ENCODE data around the gene NNT.
A peak's percentile ranks its signal among the peaks of the same experiment; 100 is the strongest.
"Not testable (repeated sequence)": the region's sequence is repeated elsewhere in the genome, so short reads cannot be mapped to it uniquely, and the experiment has no call there.

The NNT gene

GRCh38 chr5:43702293-43702692 is 99.3 kb downstream of the NNT start:
- DNase-seq (ENCODE audit: low spot score): no peak
- no peak for FAIRE-seq

DNA sequence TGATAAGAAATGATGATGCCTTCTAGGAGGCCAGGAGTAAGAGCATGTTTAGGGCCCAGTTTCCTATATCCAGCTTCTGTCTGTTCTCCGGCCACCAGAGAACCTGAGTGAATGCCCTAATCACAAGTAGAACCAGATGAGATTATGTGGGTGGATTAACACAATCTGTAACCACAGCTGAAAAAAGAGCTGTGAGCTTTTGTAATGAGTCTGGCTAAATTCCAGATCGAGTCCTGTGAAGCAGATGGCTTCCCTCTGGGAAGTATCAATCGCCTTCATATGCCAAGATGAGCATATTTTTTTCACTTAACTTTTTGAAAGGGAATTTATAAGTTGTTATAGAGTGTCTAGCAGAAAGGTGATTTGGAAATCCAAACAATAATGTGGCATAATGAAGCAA is 99.8 kb downstream of the NNT start:
- DNase-seq (ENCODE audit: low spot score) (no peak), FAIRE-seq (no peak)

GRCh38 chr5:43704243-43704642 is 101.3 kb downstream of the NNT start:
- DNase-seq (ENCODE audit: low spot score) (no peak), FAIRE-seq (no peak)

GRCh38 chr5:43706576-43706975 is 103.6 kb downstream of the NNT start:
- not testable (repeated sequence) for FAIRE-seq

GRCh38 chr5:43711496-43711895 is 108.5 kb downstream of the NNT start:
- DNase-seq (ENCODE audit: low spot score) (peak; percentile 88), FAIRE-seq (peak; percentile 83)

More at GRCh38 chr5:43706576-43706975, 103.6 kb downstream of the NNT start:
- DNase-seq (ENCODE audit: low spot score): not testable (repeated sequence)

GRCh38 chr5:43712081-43712480 is 109.1 kb downstream of the NNT start:
- FAIRE-seq: no peak
- DNase-seq (ENCODE audit: low spot score): no peak

- DNase-seq (ENCODE audit: low spot score); FAIRE-seq: not testable (repeated sequence)
These were observed 116.8 kb downstream of the NNT start for GRCh38 chr5:43719783-43720182.

DNA sequence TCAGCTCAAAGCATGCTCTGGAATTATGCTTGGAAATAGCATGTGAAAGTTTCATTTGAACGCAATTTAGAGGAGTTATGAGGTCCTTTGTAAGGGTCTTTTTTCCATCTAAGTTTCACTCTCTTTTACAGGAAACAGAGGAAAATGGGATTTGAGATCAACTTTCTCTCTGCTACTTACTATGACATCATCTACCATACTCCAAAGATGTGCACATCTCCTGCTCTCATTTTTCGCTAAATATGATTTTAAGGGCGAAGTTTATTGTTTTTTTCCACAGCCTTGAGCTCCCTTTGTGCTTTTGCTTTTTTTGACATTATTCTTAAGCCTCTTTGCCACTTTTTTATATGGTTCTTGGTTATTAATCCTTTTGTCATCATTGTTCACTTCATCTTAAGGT is 125.6 kb downstream of the NNT start:
- DNase-seq (ENCODE audit: low spot score): no peak
- no peak for FAIRE-seq

DNA sequence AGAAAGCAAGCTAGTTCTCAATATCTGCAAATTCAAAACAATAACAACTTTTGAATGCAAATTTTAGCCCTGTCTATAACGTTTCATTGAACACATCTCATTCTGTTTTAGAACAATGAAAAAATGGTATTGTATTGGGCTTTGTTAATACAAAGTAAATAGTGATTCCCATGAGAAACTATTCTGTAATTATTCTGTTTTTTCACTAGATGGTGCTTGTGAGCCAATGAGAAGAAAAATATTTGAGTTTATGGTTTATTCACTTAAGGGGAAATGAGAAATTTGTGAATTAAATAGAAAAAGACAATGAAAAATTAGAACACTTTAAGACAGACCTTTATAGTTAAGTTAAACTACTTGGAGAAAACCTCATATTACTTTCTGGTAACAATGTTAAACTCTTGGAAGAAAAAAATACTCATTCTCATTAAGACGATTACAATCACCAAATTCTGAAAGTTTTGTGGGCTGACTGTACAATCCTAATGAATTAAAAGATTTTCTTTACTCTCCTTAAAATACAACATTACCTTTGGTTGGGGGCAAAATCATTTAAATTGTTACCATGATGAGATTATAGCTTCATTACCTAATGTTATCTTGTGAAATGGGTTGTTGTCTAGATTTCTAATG is 127.0 kb downstream of the NNT start:
- DNase-seq (ENCODE audit: low spot score): no peak
- no peak for FAIRE-seq

DNA sequence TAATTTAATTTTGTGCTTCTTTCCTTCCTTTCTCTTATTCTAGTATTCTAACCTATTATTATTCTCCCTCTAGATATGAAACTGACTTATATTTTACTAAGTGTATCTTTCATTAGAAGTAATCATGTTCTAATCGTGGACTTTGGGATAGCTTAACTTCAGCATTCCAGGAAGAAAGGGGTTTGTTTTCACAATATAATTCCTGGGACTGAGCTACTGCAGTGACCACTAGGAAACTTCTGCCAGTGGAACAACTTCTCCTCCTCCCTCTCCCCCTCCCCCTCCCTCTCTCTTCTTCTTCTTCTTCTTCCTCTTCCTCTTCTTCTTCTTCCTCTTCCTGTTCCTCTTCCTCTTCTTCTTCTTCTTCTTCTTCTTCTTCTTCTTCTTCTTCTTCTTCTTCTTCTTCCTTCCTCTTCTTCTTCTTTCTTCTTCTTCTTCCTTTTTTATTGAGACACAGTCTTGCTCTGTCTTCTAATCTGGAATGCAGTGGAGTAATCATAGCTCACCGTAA is 127.9 kb downstream of the NNT start:
- no peak for DNase-seq (ENCODE audit: low spot score)
- no peak for FAIRE-seq

DNA sequence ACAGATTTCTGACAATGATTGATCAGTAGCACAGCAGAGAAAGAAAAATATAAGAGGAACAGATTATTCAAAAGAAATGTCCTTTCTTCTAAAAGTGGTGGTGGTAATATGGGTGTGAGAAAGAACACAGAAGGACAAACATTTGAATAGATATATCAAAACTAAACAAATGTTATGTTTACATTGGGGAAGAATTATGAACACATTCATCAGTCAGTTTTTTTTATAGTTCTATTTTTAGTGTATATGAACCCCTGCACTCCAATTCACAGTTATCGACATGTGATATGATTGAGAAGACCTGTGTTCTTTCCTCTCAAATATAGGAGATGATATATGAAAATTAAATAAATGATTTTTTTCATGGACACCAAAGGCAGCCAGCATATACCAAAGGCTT is 128.6 kb downstream of the NNT start:
- no peak for DNase-seq (ENCODE audit: low spot score)

GRCh38 chr5:43745923-43746548 is 143.1 kb downstream of the NNT start:
- not testable (repeated sequence) for DNase-seq (ENCODE audit: low spot score); FAIRE-seq

More for the DNA sequence above, 128.6 kb downstream of the NNT start:
- FAIRE-seq: no peak

GRCh38 chr5:43750809-43751208 is 147.8 kb downstream of the NNT start:
- FAIRE-seq: no peak
- DNase-seq (ENCODE audit: low spot score): no peak

- FAIRE-seq (no peak), DNase-seq (ENCODE audit: low spot score) (no peak)
These were observed 150.1 kb downstream of the NNT start for GRCh38 chr5:43753069-43753468.
